Measurements from ENCODE around the gene CCNB2. TPM values are rescaled to one million over a fixed set of nuclear protein-coding genes. Genes with fewer than 3 reads are reported as not detected.

Gene CCNB2
- total and polyA plus RNA-seq, 2 of the 8 experiments (the other 6 are each of a cell fraction or from before 2014, with no cell fraction given) = 70.7 to 92.1 TPM

DNA sequence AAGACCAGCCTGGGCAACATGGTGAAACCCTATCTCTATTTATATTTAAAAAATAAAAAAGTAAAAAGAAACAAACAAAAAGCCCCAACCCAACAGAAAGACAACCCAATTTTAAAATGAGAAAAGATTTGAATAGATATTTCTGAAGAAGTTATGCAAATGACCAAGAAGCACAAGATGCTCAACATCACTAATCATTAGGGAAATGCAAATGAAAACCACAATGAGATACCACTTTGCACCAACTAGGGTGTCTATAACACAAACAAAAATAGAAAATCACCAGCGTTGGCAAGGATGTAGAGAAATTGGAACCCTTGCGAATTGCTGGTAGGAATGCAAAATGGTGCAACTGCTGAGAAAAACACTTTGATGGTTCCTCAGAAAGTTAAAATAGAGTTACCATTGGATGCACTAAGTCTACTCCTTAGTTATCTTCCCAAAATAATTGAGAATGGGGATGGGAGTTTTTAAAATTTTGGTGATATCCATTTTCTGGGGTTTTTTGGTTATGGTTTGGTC, 45.8 kb upstream of the CCNB2 start:
- H2BK20ac ChIP-seq (ENCODE audit: low read length) = no peak overlapping the region
- no peaks in the 10 kb centered on the region for H3K79me1 ChIP-seq (ENCODE audit: low read depth, low read length)
- no peak overlapping the region for H3K23ac ChIP-seq (ENCODE audit: insufficient read length)
- H2BK15ac ChIP-seq (ENCODE audit: low read length) = no peak overlapping the region
- no peak overlapping the region for H3K18ac ChIP-seq (ENCODE audit: extremely low read depth, low read length)
- H2BK120ac ChIP-seq (replicated peaks; ENCODE audit: low read depth, low read length) = no peak overlapping the region
- H3K27me3 ChIP-seq (replicated peaks in 1 of 4; ENCODE audit: control insufficient read depth in 3 of 4, extremely low read depth in 1 of 4, insufficient read depth in 3 of 4, low read length in 3 of 4) = no peaks in the 10 kb centered on the region
- no peak overlapping the region for H3K4ac ChIP-seq (replicated peaks; ENCODE audit: insufficient read length, low read depth, low read length)
- H3K79me2 ChIP-seq (ENCODE audit: control insufficient read depth in 1 of 2, insufficient read depth in 2 of 2, low read length in 2 of 2) = no peaks in the 10 kb centered on the region
- no peak overlapping the region for H3K4me3 ChIP-seq (ENCODE audit: extremely low read depth in 1 of 4, insufficient read depth in 2 of 4, low read depth in 3 of 4, low read length in 4 of 4)
- POLR2A ChIA-PET (ENCODE audit: partially characterized antibody) = no interaction called here
- 87% methylated on average over 2 of the region's 2 CpGs; no CpG with 5 or more reads in 1 of the 2 experiments for WGBS, 2 experiments (ENCODE audit: extremely low coverage in 1 of 2, insufficient coverage in 1 of 2, insufficient read length in 1 of 2, insufficient replicate concordance in 2 of 2, low coverage in 1 of 2, low lambda C conversion rate in 2 of 2, missing lambda C conversion rate in 1 of 2)
- H3K9ac ChIP-seq (replicated peaks in 1 of 4; ENCODE audit: extremely low read depth in 1 of 4, low read depth in 3 of 4, low read length in 3 of 4) = no peak overlapping the region
- no peaks in the 10 kb centered on the region for H3K9me3 ChIP-seq (ENCODE audit: insufficient read depth in 2 of 2, low read depth in 1 of 2, low read length in 1 of 2)
- no peaks in the 10 kb centered on the region for H3K23me2 ChIP-seq (ENCODE audit: low read depth, low read length)
- TF ChIP-seq, protein P1, sequence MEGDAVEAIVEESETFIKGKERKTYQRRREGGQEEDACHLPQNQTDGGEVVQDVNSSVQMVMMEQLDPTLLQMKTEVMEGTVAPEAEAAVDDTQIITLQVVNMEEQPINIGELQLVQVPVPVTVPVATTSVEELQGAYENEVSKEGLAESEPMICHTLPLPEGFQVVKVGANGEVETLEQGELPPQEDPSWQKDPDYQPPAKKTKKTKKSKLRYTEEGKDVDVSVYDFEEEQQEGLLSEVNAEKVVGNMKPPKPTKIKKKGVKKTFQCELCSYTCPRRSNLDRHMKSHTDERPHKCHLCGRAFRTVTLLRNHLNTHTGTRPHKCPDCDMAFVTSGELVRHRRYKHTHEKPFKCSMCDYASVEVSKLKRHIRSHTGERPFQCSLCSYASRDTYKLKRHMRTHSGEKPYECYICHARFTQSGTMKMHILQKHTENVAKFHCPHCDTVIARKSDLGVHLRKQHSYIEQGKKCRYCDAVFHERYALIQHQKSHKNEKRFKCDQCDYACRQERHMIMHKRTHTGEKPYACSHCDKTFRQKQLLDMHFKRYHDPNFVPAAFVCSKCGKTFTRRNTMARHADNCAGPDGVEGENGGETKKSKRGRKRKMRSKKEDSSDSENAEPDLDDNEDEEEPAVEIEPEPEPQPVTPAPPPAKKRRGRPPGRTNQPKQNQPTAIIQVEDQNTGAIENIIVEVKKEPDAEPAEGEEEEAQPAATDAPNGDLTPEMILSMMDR (IDR thresholded peaks at IDR 0.05; ENCODE audit: control extremely low read depth in 1 of 3, insufficient read depth in 1 of 3, low read depth in 1 of 3, low read length in 3 of 3) = no peak
- TF ChIP-seq TCF12 (IDR thresholded peaks at IDR 0.05; ENCODE audit: low read depth, low read length) (no peak), ZNF274 (IDR thresholded peaks at IDR 0.05; ENCODE audit: borderline replicate concordance, extremely low read depth, low read length) (no peak), SIN3A (conservative IDR thresholded peaks at IDR 0.05 in 1 of 2, IDR thresholded peaks at IDR 0.05 in 1 of 2; ENCODE audit: low read depth in 1 of 2, low read length in 2 of 2) (no peak)
- peaks cover 0 to 46% (median 20%) of the 10 kb centered on the region in 4 experiments; a peak in 6 of 8 replicates for H3K36me3 ChIP-seq (ENCODE audit: control insufficient read depth in 2 of 4, insufficient read depth in 4 of 4, low read length in 3 of 4)
- DNase-seq (ENCODE audit: low read depth in 1 of 2, low spot score in 2 of 2) (no peak), FAIRE-seq (no peak)
- no peak overlapping the region for H3K27ac ChIP-seq (ENCODE audit: low read depth, low read length)
- no peak overlapping the region for H2AK5ac ChIP-seq (ENCODE audit: low read depth, low read length)
- no peaks in the 10 kb centered on the region for H4K20me1 ChIP-seq (replicated peaks in 1 of 2; ENCODE audit: control insufficient read depth in 1 of 2, insufficient read depth in 2 of 2, low read length in 2 of 2)
- H4K91ac ChIP-seq (replicated peaks; ENCODE audit: insufficient read length, low read length) = no peak overlapping the region
- H3K4me1 ChIP-seq (replicated peaks in 1 of 4; ENCODE audit: control insufficient read depth in 3 of 4, insufficient read depth in 4 of 4, low read length in 3 of 4) = 0 out of 7 replicates have a peak, but pooled peaks cover 0 to 2% (median 0%) of the 10 kb centered on the region in 4 experiments
- no peak overlapping the region for H2BK12ac ChIP-seq (ENCODE audit: low read depth, low read length)
- no peak overlapping the region for H2BK5ac ChIP-seq (ENCODE audit: low read depth, low read length)
- CTCF ChIA-PET (ENCODE audit: partially characterized antibody) = no interaction called here
- H3K14ac ChIP-seq (ENCODE audit: insufficient read length) = no peak overlapping the region
- no peak overlapping the region for H4K8ac ChIP-seq (ENCODE audit: extremely low read depth, insufficient read depth, low read length)
- H3K56ac ChIP-seq (replicated peaks; ENCODE audit: insufficient read length, low read depth, low read length) = no peak overlapping the region
- no peak overlapping the region for H4K5ac ChIP-seq (ENCODE audit: insufficient read length, low read depth, low read length)
- no peak overlapping the region for H2AFZ ChIP-seq (ENCODE audit: low read length)
- no peak overlapping the region for H3K4me2 ChIP-seq (ENCODE audit: insufficient read depth in 1 of 2, low read depth in 2 of 2, low read length in 2 of 2)
